Gastroesophageal sphincter (tissue), 3 donors: ENCODE measurements around the gene AGO1.

ENCODE experiments used
- CTCF ChIP-seq, 4 experiments: fragments of 200-600 bp in 2 of 4; fragments of 450-650 bp in 2 of 4; sonication (generic) in 1 of 4; IDR thresholded peaks; one replicate each; pipeline ENCODE4 v1.5.1; 2017 to 2019; ENCODE audit warnings: antibody characterized with exemption in 4 of 4, mild to moderate bottlenecking in 2 of 4, moderate library complexity in 2 of 4
- POLR2A ChIP-seq, 2 donors: fragments of 450-650 bp; IDR thresholded peaks; one replicate each; pipeline ENCODE4 v1.6.1; 2017; ENCODE audit warnings: antibody characterized with exemption in 2 of 2, mild to moderate bottlenecking in 2 of 2, moderate library complexity in 1 of 2

- TF ChIP-seq CTCF (IDR thresholded peaks at IDR 0.05) (no peak), POLR2A (IDR thresholded peaks at IDR 0.05) (no peak)
These were observed 79.9 kb downstream of the AGO1 start for GRCh38 chr1:35962952-35963351.
